HG02798 (cell line): ENCODE data around the gene CDC42EP5.

Experiments used
- ATAC-seq: cut with Tn5 transposase; IDR thresholded peaks from one replicate; pipeline ENCODE4 v1.9.1; 2021; ENCODE audit warnings: mild to moderate bottlenecking; ENCODE audit not compliant: unreplicated experiment, poor library complexity

CDC42EP5 gene

GRCh38 chr19:54463531-54464043 lies 9.5 kb downstream of the CDC42EP5 start, which contains the start of gene LENG9:
Gene LENG9, minus strand, starts transcription at chr19:54463778. Its CDS starts 252 bp downstream, at chr19:54463526.
- ATAC-seq: peak; percentile 67

GRCh38 chr19:54462655-54463530 lies 10.2 kb downstream of the CDC42EP5 start:
- ATAC-seq: peak; percentile 6

- ATAC-seq: no peak
Measured at GRCh38 chr19:54462047-54462654, 10.9 kb downstream of the CDC42EP5 start.

GRCh38 chr19:54461613-54462012 lies 11.5 kb downstream of the CDC42EP5 start:
- no peak for ATAC-seq

GRCh38 chr19:54461210-54461609 lies 11.9 kb downstream of the CDC42EP5 start:
- no peak for ATAC-seq

GRCh38 chr19:54460230-54461005 lies 12.7 kb downstream of the CDC42EP5 start:
- ATAC-seq: no peak

- ATAC-seq: no peak
Measured at GRCh38 chr19:54459282-54460229, 13.5 kb downstream of the CDC42EP5 start.

- ATAC-seq: no peak
Measured at GRCh38 chr19:54458648-54459281, 14.3 kb downstream of the CDC42EP5 start.

- no peak for ATAC-seq
Measured at GRCh38 chr19:54457773-54458647, 15.1 kb downstream of the CDC42EP5 start.

GRCh38 chr19:54456423-54457373 lies 16.4 kb downstream of the CDC42EP5 start:
- ATAC-seq: no peak

GRCh38 chr19:54455786-54456422 lies 17.2 kb downstream of the CDC42EP5 start:
- no peak for ATAC-seq

- ATAC-seq: no peak
Measured at GRCh38 chr19:54454781-54455675, 18.1 kb downstream of the CDC42EP5 start.

- no peak for ATAC-seq
Measured at GRCh38 chr19:54453921-54454780, 18.9 kb downstream of the CDC42EP5 start.

- ATAC-seq: no peak
Measured at GRCh38 chr19:54452626-54453025, 20.5 kb downstream of the CDC42EP5 start.

- ATAC-seq: no peak
Measured at GRCh38 chr19:54451997-54452396, 21.1 kb downstream of the CDC42EP5 start.
